SK-N-SH (cell line): ENCODE measurements around the gene CHD2. TPM values are rescaled to one million over a fixed set of nuclear protein-coding genes. Genes with fewer than 3 reads are reported as not detected.

Source experiments
- CTCF ChIA-PET: fragments of 300-600, 350-600 bp; formaldehyde crosslinking; extraction: SDS; loops from one replicate; lab custom pipeline; 2021; lab: Yijun Ruan, JAX
- POLR2A ChIA-PET: fragments of 350-600 bp; sonication (Branson Sonifier 250); formaldehyde crosslinking; extraction: SDS; loops from one replicate; lab custom pipeline; 2020; ENCODE audit warnings: antibody characterized with exemption, inconsistent platforms; lab: Yijun Ruan, JAX
- DNase-seq: peaks from one replicate; pipeline ENCODE4 v3.0.0; 2012
- H2AFZ ChIP-seq: fragments of 200-600 bp; sonication (generic); 2 replicates; pipeline ENCODE4 v1.8.1; 2016; ENCODE audit warnings: antibody characterized with exemption, mild to moderate bottlenecking, low read depth
- H3F3A ChIP-seq: fragments of 200-600 bp; sonication (generic); replicated peaks from 2 replicates; pipeline ENCODE3; 2016; ENCODE audit warnings: antibody characterized with exemption, mild to moderate bottlenecking; ENCODE audit not compliant: insufficient read depth
- H3K27ac ChIP-seq, 2 experiments: fragments of 200-500 bp in 1 of 2; fragments of 200-600 bp in 1 of 2; sonication (Bioruptor generic) in 1 of 2; sonication (generic), shearing (Covaris generic) in 1 of 2; 2 replicates each; pipeline versions ENCODE4 v1.5.1 to v1.6.1; 2014 to 2016; ENCODE audit warnings: low read depth in 2 of 2, inconsistent platforms in 1 of 2, low read length in 1 of 2, mild to moderate bottlenecking in 1 of 2, mixed read lengths in 1 of 2
- H3K27me3 ChIP-seq: fragments of 200-600 bp; sonication (generic), shearing (Covaris generic); 2 replicates; pipeline ENCODE4 v1.6.1; 2016; ENCODE audit warnings: mixed run types; ENCODE audit not compliant: insufficient read depth
- H3K36me3 ChIP-seq, 2 experiments: fragments of 200-500 bp in 1 of 2; fragments of 200-600 bp in 1 of 2; sonication (Bioruptor generic) in 1 of 2; sonication (generic) in 1 of 2; replicated peaks in 1 of 2; 2 replicates each; pipeline versions ENCODE3 to v1.5.1; 2014 to 2016; ENCODE audit warnings: low read length in 1 of 2, mild to moderate bottlenecking in 1 of 2; ENCODE audit not compliant: insufficient read depth in 2 of 2, control insufficient read depth in 1 of 2
- H3K4me1 ChIP-seq, 2 experiments: fragments of 200-500 bp in 1 of 2; fragments of 200-600 bp in 1 of 2; sonication (Bioruptor generic) in 1 of 2; sonication (generic), shearing (Covaris generic) in 1 of 2; 2 replicates each; pipeline versions ENCODE4 v1.5.1 to v1.6.1; 2014 to 2016; ENCODE audit warnings: low read depth in 1 of 2, low read length in 1 of 2, mixed run types in 1 of 2; ENCODE audit not compliant: insufficient read depth in 2 of 2, control insufficient read depth in 1 of 2
- H3K4me2 ChIP-seq: fragments of 200-600 bp; sonication (generic), shearing (Covaris generic); 2 replicates; pipeline ENCODE4 v1.6.1; 2017; ENCODE audit warnings: mixed run types
- H3K4me3 ChIP-seq, 2 experiments: fragments of 200-500 bp in 1 of 2; fragments of 200-600 bp in 1 of 2; sonication (Bioruptor generic) in 1 of 2; sonication (generic), shearing (Covaris generic) in 1 of 2; 2 replicates each; pipeline versions ENCODE4 v1.5.1 to v1.8.1; 2014 to 2016; ENCODE audit warnings: low read depth in 2 of 2, inconsistent platforms in 1 of 2, low read length in 1 of 2, mild to moderate bottlenecking in 1 of 2, mixed read lengths in 1 of 2, moderate library complexity in 1 of 2
- H3K79me2 ChIP-seq: fragments of 200-600 bp; sonication (generic); 2 replicates; pipeline ENCODE4 v1.8.1; 2017; ENCODE audit warnings: mild to moderate bottlenecking; ENCODE audit not compliant: insufficient read depth
- H3K9ac ChIP-seq: fragments of 200-600 bp; sonication (generic); 2 replicates; pipeline ENCODE4 v1.6.1; 2017; ENCODE audit warnings: mixed run types
- H3K9me2 ChIP-seq: fragments of 200-600 bp; sonication (generic); 2 replicates; pipeline ENCODE4 v1.6.1; 2017; ENCODE audit warnings: mixed run types
- H3K9me3 ChIP-seq: fragments of 200-600 bp; sonication (generic); 2 replicates; pipeline ENCODE4 v1.6.1; 2017; ENCODE audit warnings: mixed run types, mild to moderate bottlenecking, moderate library complexity
- H4K20me1 ChIP-seq: fragments of 200-600 bp; sonication (generic); 2 replicates; pipeline ENCODE4 v1.6.1; 2017; ENCODE audit warnings: mild to moderate bottlenecking, mixed run types; ENCODE audit not compliant: insufficient read depth
- CHD2 ChIP-seq: fragments of 150-350 bp; IDR thresholded peaks from 2 replicates; pipeline ENCODE4 v1.6.1; 2018; ENCODE audit warnings: low read length; ENCODE audit not compliant: partially characterized antibody
- ELF1 ChIP-seq: IDR thresholded peaks from 2 replicates; pipeline ENCODE4 v1.4.0; 2012
- EP300 ChIP-seq, 2 experiments: IDR thresholded peaks; 2 replicates each; pipeline versions ENCODE4 v1.4.0 to v1.6.1; 2012; ENCODE audit warnings: borderline replicate concordance in 1 of 2, low read depth in 1 of 2, low read length in 1 of 2
- EZH2phosphoT487 ChIP-seq: fragments of 200-600 bp; sonication (generic); IDR thresholded peaks from 2 replicates; pipeline ENCODE4 v1.6.1; 2017; ENCODE audit warnings: low read depth, mixed run types, mild to moderate bottlenecking, antibody characterized with exemption, moderate library complexity, borderline replicate concordance
- FOXM1 ChIP-seq: IDR thresholded peaks from 2 replicates; pipeline ENCODE4 v1.4.0; 2012; ENCODE audit warnings: low read depth, mild to moderate bottlenecking
- GABPA ChIP-seq: IDR thresholded peaks from 2 replicates; pipeline ENCODE4 v1.4.0; 2012; ENCODE audit warnings: low read depth, mild to moderate bottlenecking
- JUND ChIP-seq: IDR thresholded peaks from 2 replicates; pipeline ENCODE4 v1.4.0; 2012
- MEF2A ChIP-seq: IDR thresholded peaks from 2 replicates; pipeline ENCODE4 v1.4.0; 2012; ENCODE audit warnings: low read depth, borderline replicate concordance
- MXI1 ChIP-seq: IDR thresholded peaks from 2 replicates; pipeline ENCODE4 v1.6.1; 2012; ENCODE audit warnings: mild to moderate bottlenecking, low read depth, low read length, improper control_type of control experiment
- NRF1 ChIP-seq: IDR thresholded peaks from 2 replicates; pipeline ENCODE4 v1.6.1; 2012; ENCODE audit warnings: low read depth, mild to moderate bottlenecking, low read length
- RAD21 ChIP-seq: IDR thresholded peaks from 2 replicates; pipeline ENCODE4 v1.6.1; 2012; ENCODE audit warnings: mild to moderate bottlenecking, low read length
- RCOR1 ChIP-seq: fragments of 150-350 bp; IDR thresholded peaks from 2 replicates; pipeline ENCODE4 v1.6.1; 2017; ENCODE audit warnings: antibody characterized with exemption, low read length
- SIN3A ChIP-seq: IDR thresholded peaks from 2 replicates; pipeline ENCODE4 v1.6.1; 2012; ENCODE audit warnings: low read depth, mild to moderate bottlenecking, low read length, moderate library complexity, borderline replicate concordance
- SMC3 ChIP-seq: IDR thresholded peaks from 2 replicates; pipeline ENCODE4 v1.6.1; 2012; ENCODE audit warnings: low read depth, low read length, improper control_type of control experiment
- TEAD4 ChIP-seq: IDR thresholded peaks from 2 replicates; pipeline ENCODE4 v1.4.0; 2012; ENCODE audit warnings: mild to moderate bottlenecking, borderline replicate concordance; ENCODE audit not compliant: insufficient read depth
- YY1 ChIP-seq: IDR thresholded peaks from 2 replicates; pipeline ENCODE4 v1.4.0; 2012; ENCODE audit warnings: low read depth, mild to moderate bottlenecking
- WGBS: methylation state at CpG from one replicate; pipeline ENCODE4 v1.1.6; 2017; ENCODE audit warnings: low lambda C conversion rate; 5-methylcytosine and 5-hydroxymethylcytosine counted together
- polyA plus RNA-seq, 3 experiments: library from polyadenylated mRNA; depleted of rRNA; stranded (reverse); fragments of >200 nt; gene quantifications; 2 replicates each; pipeline ENCODE4 v1.2.3, GENCODE V29; 2012
- TF ChIP-seq, protein P1 (sequence below): fragments of 150-350 bp; IDR thresholded peaks from 2 replicates; pipeline ENCODE4 v1.6.1; 2016; ENCODE audit warnings: mild to moderate bottlenecking, low read depth, low read length
- TF ChIP-seq, protein P2 (sequence below): IDR thresholded peaks from 2 replicates; pipeline ENCODE4 v1.4.0; 2012; ENCODE audit warnings: low read depth, borderline replicate concordance
- TF ChIP-seq, protein P3 (sequence below): fragments of 200-600 bp; sonication (generic); IDR thresholded peaks from 2 replicates; pipeline ENCODE4 v1.6.1; 2017; ENCODE audit warnings: antibody characterized with exemption, mild to moderate bottlenecking, moderate library complexity
- TF ChIP-seq, protein P4 (sequence below): IDR thresholded peaks from 2 replicates; pipeline ENCODE4 v1.6.1; 2012; ENCODE audit warnings: mild to moderate bottlenecking, low read depth, low read length, moderate library complexity

The CHD2 gene
- polyA plus RNA-seq, 1 of the 3 experiments (the other 2 are of a cell fraction): 25.3 TPM

DNA sequence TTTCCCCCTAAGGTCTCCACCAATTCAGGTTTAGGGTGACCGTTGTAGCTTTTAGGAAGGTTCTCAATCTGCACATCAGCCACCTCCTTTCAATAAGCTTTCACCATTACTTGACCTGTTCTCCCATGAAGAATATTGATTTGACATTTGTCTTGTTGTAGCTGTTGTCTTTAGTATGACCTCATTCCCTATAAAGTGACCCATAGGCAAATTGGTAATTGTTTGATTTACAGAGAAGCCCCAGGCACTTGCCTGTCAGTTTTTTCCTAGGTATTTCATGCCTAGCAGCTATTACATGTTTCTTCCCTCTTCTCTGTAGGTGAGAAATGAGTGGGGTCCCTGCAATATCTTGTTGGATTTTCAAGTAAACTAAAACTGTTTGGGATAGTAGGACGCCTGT lies 36.0 kb downstream of the CHD2 start:
- peaks cover 93% of the 10 kb centered on the region for H3K79me2 ChIP-seq
- peaks cover 6 to 10% of the 10 kb centered on the region in 2 experiments; a peak in 3 of 4 replicates for H3K4me1 ChIP-seq
- no peak overlapping the region for H3K4me3 ChIP-seq
- CTCF ChIA-PET: interaction anchor here (0.5 to 3.2 kb wide), 8 partner anchors 10 to 1183 kb away, joined by 3 to 12 read pairs (median 3); no protein-coding TSS in a partner anchor
- no peaks in the 10 kb centered on the region for H3K9me3 ChIP-seq
- peaks cover 15% of the 10 kb centered on the region for H4K20me1 ChIP-seq
- H3K36me3 ChIP-seq: peaks cover 72 to 96% of the 10 kb centered on the region in 2 experiments
- peaks cover 44% of the 10 kb centered on the region for H3F3A ChIP-seq
- 100% methylated on average over 2 of the region's 2 CpGs for WGBS
- H3K4me2 ChIP-seq: no peak overlapping the region
- no peak for DNase-seq
- H2AFZ ChIP-seq: no peak overlapping the region
- no peak for TF ChIP-seq SIN3A
- no peaks in the 10 kb centered on the region for H3K9me2 ChIP-seq
- POLR2A ChIA-PET: no interaction called here
- no peak overlapping the region; a peak in 1 of 4 replicates for H3K27ac ChIP-seq
- H3K27me3 ChIP-seq: no peaks in the 10 kb centered on the region
- no peak overlapping the region for H3K9ac ChIP-seq

DNA sequence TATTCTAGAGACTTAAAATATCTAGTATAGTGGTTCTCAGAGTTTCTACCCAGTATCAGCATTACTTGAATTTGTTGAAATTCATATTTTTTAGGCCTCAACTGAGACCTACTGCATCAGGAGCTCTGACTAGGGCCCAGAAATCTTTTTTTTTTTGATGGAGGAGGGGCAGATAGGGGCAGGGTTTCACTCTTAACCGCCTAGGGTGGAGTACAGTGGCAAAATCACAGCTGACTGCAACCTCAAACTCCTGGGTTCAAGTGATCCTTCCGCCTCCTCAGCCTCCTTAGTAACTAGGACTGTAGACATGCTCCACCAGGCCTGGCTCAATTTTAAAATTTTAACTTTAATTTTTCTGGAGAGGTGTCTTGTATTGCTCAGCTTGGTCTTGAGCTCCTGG lies 36.6 kb downstream of the CHD2 start:
- Histone ChIP-seq H3K79me2 (peaks cover 88% of the 10 kb centered on the region), H3K4me2 (no peak overlapping the region), H3K36me3 (peaks cover 78 to 97% of the 10 kb centered on the region in 2 experiments), H4K20me1 (peaks cover 12% of the 10 kb centered on the region; the same call in 1 of the 2 replicates), H2AFZ (no peak overlapping the region), H3K27me3 (no peaks in the 10 kb centered on the region), H3K27ac (no peak overlapping the region), H3K9me2 (no peaks in the 10 kb centered on the region), H3K4me1 (peaks cover 6 to 10% of the 10 kb centered on the region in 2 experiments; a peak in 3 of 4 replicates), H3K9ac (no peak overlapping the region), H3F3A (peaks cover 39% of the 10 kb centered on the region), H3K9me3 (no peaks in the 10 kb centered on the region), H3K4me3 (no peak overlapping the region)
- WGBS: 89% methylated on average over 2 of the region's 2 CpGs
- ChIA-PET POLR2A (no interaction called here), CTCF (interaction anchor here (0.7 to 3.2 kb wide), 7 partner anchors 8 to 1183 kb away, joined by 3 to 12 read pairs (median 5); no protein-coding TSS in a partner anchor)
- DNase-seq: no peak
- TF ChIP-seq MEF2A: no peak
- no peak for TF ChIP-seq MXI1
- no peak for TF ChIP-seq RCOR1
- no peak for TF ChIP-seq EZH2phosphoT487
- TF ChIP-seq, protein P1, sequence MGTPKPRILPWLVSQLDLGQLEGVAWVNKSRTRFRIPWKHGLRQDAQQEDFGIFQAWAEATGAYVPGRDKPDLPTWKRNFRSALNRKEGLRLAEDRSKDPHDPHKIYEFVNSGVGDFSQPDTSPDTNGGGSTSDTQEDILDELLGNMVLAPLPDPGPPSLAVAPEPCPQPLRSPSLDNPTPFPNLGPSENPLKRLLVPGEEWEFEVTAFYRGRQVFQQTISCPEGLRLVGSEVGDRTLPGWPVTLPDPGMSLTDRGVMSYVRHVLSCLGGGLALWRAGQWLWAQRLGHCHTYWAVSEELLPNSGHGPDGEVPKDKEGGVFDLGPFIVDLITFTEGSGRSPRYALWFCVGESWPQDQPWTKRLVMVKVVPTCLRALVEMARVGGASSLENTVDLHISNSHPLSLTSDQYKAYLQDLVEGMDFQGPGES: no peak
- no peak for TF ChIP-seq SMC3
- TF ChIP-seq EP300 (IDR thresholded peaks at IDR 0.05; ENCODE audit: borderline replicate concordance in 1 of 2, low read depth in 1 of 2, low read length in 1 of 2): no peak
- TF ChIP-seq ELF1: no peak
- no peak for TF ChIP-seq TEAD4
- TF ChIP-seq, protein P2, sequence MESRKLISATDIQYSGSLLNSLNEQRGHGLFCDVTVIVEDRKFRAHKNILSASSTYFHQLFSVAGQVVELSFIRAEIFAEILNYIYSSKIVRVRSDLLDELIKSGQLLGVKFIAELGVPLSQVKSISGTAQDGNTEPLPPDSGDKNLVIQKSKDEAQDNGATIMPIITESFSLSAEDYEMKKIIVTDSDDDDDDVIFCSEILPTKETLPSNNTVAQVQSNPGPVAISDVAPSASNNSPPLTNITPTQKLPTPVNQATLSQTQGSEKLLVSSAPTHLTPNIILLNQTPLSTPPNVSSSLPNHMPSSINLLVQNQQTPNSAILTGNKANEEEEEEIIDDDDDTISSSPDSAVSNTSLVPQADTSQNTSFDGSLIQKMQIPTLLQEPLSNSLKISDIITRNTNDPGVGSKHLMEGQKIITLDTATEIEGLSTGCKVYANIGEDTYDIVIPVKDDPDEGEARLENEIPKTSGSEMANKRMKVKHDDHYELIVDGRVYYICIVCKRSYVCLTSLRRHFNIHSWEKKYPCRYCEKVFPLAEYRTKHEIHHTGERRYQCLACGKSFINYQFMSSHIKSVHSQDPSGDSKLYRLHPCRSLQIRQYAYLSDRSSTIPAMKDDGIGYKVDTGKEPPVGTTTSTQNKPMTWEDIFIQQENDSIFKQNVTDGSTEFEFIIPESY: no peak
- no peak for TF ChIP-seq JUND
- no peak for TF ChIP-seq NRF1
- TF ChIP-seq GABPA: no peak
- TF ChIP-seq, protein P3, sequence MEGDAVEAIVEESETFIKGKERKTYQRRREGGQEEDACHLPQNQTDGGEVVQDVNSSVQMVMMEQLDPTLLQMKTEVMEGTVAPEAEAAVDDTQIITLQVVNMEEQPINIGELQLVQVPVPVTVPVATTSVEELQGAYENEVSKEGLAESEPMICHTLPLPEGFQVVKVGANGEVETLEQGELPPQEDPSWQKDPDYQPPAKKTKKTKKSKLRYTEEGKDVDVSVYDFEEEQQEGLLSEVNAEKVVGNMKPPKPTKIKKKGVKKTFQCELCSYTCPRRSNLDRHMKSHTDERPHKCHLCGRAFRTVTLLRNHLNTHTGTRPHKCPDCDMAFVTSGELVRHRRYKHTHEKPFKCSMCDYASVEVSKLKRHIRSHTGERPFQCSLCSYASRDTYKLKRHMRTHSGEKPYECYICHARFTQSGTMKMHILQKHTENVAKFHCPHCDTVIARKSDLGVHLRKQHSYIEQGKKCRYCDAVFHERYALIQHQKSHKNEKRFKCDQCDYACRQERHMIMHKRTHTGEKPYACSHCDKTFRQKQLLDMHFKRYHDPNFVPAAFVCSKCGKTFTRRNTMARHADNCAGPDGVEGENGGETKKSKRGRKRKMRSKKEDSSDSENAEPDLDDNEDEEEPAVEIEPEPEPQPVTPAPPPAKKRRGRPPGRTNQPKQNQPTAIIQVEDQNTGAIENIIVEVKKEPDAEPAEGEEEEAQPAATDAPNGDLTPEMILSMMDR: no peak
- TF ChIP-seq, protein P4, sequence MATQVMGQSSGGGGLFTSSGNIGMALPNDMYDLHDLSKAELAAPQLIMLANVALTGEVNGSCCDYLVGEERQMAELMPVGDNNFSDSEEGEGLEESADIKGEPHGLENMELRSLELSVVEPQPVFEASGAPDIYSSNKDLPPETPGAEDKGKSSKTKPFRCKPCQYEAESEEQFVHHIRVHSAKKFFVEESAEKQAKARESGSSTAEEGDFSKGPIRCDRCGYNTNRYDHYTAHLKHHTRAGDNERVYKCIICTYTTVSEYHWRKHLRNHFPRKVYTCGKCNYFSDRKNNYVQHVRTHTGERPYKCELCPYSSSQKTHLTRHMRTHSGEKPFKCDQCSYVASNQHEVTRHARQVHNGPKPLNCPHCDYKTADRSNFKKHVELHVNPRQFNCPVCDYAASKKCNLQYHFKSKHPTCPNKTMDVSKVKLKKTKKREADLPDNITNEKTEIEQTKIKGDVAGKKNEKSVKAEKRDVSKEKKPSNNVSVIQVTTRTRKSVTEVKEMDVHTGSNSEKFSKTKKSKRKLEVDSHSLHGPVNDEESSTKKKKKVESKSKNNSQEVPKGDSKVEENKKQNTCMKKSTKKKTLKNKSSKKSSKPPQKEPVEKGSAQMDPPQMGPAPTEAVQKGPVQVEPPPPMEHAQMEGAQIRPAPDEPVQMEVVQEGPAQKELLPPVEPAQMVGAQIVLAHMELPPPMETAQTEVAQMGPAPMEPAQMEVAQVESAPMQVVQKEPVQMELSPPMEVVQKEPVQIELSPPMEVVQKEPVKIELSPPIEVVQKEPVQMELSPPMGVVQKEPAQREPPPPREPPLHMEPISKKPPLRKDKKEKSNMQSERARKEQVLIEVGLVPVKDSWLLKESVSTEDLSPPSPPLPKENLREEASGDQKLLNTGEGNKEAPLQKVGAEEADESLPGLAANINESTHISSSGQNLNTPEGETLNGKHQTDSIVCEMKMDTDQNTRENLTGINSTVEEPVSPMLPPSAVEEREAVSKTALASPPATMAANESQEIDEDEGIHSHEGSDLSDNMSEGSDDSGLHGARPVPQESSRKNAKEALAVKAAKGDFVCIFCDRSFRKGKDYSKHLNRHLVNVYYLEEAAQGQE: no peak
- TF ChIP-seq CHD2: no peak
- TF ChIP-seq FOXM1: no peak
- TF ChIP-seq YY1: no peak
- no peak for TF ChIP-seq RAD21
